DMS153 treated with DMSO at 0.1 percent for 48 hours (cell line): Measurements from ENCODE around the gene IFI27L2.
A peak's percentile ranks its signal among the peaks of the same experiment; 100 is the strongest.

Experiments
- DNase-seq: peaks from one replicate; lab custom pipeline; 2025; ENCODE audit not compliant: unreplicated experiment; lab: John Stamatoyannopoulos, UW

The IFI27L2 gene

DNA sequence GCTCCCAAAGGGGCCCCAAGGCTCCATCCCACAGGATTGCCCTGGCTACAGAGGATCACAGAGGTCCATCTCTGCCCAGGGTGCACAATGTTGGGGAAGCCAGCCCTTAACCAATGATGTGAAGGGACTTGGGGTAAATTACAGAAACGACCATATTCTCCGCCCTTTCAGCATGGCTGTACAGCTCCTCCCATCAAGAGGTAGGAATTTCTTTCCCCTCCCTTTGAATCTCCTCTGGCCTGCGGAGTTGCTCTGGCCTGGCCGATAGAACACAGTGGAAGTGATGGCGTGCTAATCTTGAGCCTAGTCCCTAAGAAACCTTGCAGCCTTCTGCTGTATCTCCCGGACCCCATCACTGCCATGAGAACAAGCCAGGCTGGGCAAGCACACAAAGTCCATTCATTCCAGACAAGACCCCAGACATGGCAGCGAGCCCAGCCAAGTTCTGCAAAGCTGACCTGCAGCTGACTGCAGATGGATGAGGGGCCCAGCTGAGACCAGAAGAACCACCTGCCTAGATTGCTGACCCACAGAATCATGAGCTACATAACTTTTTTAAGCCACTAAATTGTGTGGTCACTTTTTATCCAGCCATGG, 25.8 kb downstream of the IFI27L2 start:
- DNase-seq: no peak

DNA sequence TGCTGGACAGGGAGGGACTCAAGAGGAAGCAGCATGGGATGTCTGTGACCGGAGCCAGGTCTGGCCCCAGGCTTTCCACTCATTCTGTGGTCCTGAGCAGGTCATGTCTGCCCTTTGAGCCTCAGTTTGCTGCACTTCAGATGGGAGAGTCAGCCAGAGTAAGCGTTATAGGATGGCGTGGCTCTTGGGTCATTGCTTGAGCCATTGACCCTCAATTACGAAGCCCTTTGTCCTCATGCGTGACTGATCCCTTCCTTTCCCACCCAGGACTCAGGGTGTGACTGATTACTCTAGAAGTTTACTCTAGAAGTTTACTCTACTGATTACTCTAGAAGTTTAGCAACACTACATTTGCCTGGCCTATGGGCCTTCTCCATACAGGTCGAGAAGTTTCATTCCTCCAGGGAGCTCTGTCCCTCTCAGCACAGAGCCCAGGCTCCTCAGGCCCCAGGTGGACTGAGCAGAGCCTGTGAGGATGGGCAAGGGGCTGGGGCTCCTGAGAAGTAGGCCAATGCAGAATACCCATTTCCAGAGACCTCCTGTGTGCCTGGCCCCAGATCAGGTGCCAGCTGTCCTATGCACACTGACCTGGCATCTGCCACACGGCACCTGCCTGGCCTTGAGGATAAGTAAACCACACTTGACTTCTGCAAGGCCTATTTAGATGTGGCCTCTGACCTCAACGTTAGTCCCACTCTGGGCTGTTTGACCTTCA, 26.5 kb downstream of the IFI27L2 start:
- no peak for DNase-seq

DNA sequence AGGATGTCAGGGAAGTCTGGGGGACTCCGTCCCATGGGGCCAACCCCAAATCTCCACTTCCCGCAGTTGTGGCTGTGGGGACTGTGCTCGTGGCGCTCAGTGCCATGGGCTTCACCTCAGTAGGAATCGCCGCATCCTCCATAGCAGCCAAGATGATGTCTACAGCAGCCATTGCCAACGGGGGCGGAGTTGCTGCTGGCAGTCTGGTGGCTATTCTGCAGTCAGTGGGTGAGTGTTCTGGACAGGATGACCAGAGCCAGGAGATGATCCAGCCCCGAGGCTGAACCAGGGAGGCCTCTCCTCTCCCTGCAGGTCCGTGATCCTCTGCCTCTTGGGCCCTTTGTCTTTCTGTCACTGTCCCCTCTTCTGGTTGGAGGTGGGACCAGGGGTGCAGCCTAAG, 27.7 kb downstream of the IFI27L2 start:
- DNase-seq: no peak

DNA sequence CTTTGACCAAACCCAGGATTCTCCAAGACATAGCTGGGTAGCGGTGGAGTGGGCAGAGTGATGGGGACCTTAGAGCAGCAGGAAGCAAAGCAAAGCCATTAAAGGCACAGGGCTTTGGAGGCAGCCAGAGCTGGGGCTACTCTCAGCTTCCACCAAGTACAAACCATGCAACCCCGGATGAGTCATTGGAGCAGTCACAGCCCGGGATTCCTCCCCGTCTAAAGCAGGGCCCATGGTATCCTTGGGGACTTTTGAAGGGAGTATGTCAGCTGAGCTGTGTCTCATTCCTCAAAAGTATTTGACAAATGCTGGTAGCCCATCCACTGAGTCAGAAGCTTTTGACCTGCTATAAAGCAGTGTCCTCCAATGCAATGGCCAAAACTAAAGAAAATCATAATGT, 28.6 kb downstream of the IFI27L2 start:
- no peak for DNase-seq

DNA sequence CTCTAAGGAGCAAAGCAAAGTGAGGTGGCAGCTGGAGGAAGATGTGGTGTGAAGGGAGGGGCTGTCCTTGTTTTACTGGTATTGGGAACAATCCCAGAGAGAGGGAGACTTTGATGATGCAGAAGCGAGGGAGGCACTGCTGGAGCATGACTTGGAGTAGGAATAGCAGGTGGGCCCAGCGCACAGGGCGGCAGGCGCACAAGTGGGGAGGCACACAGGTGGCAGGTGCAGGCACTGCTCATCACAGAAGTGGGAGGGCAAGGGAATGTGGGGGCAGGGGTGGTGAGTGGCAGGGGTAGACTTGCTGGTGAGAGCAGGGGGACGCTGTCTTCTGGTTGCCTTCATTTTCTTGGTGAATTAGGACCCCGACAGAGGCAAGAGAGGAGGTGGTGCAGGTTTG, 30.4 kb downstream of the IFI27L2 start:
- DNase-seq: no peak

DNA sequence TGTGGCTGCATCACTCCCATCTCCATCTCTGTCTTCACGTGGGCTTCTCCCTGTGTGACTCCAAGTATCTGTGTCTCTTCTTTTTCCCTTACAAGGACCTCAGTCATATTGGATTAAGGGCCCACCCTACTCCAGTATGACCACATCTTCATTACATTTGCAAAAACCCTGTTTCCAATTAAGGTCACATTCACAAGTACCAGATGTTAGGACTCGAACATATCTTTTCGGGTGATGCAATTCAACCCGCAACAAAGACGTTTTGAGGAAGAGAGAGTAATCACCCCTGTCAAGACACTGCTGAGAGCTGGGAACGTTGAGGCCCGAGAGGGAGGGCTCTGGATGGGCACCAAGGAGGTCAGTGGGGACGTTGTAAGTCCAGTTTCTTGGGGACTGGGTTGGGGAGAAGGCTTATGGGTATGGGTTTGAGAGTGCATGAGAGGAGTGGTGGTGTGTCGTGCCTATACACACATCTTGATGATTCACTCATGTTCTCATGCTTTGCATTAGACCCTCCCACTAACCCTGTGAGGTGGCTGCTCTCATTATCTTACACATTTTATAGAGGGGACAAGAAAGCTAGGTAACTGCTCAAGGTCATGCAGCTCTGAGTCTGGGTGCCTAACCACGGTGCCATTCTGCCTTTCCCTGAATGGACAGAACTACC, 30.9 kb downstream of the IFI27L2 start:
- no peak for DNase-seq

DNA sequence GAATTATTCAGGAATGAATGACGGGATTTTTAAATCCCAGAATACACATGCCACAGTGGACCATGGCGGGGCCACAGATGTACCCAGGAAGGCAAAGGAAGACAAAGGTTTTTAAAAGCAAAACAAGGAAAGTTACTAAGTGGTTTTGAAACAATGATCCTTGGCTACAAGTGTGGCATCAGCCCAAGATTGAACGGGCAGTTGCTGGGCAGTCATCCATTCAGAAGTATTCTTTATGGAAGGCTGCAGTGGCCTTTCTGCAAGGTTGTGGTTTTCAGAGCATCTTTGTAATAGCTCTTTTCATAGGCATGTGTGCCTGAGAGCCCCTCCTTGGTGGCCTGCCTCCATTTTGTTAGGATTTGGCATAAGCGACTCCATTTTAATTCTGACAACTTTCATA, 32.3 kb downstream of the IFI27L2 start:
- no peak for DNase-seq

DNA sequence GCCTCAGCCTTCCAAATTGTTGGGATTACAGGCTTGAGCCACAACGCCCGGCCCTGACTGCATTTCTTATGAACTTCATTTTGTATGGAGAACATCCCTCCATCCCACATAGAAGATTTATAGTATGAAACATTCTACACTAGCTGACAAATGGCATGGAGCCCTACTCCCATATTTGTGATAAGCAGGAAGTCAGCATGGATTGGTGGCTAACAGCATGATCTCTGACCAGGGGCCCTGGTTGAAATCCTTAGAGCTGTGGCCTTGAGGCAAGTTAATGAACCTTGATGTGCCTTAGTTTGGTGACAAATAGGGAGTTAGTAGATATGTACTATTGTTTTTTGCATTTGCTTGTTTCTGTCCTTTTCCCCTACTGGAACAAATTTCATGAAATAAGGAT, 36.0 kb downstream of the IFI27L2 start:
- no peak for DNase-seq

DNA sequence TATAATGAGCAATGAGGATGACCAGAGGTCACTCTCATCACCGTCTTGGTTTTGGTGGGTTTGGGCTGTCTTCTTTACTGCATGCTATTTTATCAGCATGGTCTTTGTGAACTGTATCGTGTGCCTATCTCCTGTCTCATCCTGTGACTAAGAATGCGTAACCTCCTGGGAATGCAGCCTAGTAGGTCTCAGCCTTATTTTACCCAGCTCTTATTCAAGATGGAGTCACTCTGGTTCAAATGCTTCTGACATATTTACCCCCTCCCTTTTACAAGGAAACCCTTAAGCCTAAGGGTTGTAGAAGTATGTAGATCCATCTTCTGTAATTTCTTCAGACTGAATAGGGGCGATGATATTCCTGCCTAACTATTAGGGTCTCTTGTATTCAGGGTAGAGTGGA, 39.9 kb downstream of the IFI27L2 start:
- DNase-seq: no peak

DNA sequence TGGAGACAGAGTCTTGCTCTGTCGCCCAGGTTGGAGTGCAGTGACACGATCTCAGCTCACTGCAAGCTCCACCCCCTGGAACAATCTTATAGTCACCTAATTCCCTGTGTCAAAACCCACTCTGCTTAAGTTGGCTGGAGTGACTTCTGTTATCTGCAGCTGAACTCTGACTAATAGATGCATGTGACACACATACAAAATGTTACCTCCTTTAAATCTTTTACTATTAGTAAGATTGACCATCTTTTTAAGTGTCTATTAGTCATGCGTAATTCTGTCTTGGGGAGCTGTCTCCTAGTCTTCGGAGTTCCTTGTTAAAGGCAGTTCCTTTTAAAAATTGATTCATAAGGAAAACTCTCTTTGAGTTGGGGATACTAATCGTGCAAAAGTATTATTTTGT, 40.9 kb downstream of the IFI27L2 start:
- DNase-seq: no peak

DNA sequence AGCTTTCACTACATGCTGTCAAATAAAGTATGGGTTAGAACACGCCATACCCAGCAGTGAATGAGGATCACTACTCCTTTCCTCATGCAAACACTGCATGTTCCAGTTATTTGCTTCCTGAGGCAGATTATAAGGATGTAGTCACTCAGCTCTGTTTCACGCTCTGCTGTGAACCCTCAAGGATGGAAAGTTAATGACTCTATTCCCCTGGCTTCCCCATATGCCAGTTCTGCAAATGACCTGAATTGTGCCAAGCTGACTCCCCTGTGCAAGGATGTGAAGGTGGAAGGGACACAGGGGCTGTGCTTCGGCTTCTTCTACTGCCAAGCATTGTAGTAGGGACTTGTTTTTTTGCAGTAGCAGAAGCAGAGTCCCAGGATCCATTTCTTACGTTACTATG, 41.5 kb downstream of the IFI27L2 start:
- DNase-seq: no peak

DNA sequence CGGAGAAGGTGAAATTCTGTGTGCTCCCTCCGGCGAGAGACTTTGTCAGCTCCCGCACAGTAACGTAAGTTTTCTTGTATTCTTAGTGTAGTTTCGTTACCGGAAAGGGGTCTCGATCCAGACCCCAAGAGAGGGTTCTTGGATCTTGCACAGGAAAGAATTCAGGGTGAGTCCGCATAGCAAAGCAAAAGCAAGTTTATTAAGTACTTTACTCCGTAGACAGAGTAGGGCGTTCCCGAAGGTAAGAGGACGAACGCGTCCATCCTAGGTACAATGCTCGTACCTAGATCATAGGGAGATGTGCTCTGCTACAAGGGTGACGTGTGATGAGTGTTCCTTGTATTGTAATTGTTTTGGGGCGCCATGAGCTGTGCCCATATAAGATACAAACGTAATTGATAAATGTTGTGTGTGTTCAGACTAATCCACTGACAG, 48.0 kb downstream of the IFI27L2 start:
- no peak for DNase-seq

DNA sequence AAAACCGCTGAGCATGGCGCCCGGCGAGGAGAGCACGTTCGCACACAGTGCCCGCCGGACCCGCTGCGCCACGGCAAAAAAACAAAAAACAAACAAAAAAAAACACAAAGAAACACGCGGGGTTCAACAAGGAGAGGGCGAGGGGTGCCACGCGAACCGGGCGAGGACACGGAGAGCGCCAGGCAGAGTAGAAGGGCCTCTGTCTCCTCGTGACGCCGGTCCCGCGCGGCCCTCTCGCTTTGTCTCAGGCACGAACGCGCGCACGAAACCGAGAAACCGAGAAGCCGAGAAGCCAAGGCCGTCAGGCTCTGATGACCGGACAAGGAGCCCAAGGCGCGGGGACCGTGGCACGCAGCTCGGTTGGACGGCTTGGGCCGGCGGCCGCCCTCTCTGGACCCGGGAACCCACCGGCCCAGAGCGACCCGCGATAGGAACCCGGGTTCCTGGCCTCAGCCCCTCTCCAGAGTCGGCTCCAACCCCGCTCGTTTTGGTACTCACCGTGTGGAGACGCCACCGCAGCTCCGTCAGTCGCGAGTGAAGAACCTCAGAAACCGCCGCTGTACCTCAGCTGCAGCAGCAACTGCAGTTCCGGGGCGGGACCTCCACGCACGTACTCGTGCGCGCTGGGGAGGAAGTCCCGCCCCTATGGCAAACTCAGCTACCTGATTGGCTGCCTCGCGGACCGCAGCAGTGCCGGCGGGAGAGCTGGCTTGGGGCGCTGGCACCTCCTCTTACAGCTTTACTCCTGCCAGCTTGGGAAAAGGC, 48.6 kb downstream of the IFI27L2 start, which contains the start of the genes DDX24 and IFI27L1:
Gene DDX24, minus strand, starts transcription at position 582 of the 765 bp plus-strand sequence. CDS start 1,460 bp downstream, outside the sequence.
Gene IFI27L1, plus strand, starts transcription at position 690 of the 765 bp plus-strand sequence. CDS start 15,628 bp downstream, outside the sequence.
- DNase-seq: peak; percentile 93

DNA sequence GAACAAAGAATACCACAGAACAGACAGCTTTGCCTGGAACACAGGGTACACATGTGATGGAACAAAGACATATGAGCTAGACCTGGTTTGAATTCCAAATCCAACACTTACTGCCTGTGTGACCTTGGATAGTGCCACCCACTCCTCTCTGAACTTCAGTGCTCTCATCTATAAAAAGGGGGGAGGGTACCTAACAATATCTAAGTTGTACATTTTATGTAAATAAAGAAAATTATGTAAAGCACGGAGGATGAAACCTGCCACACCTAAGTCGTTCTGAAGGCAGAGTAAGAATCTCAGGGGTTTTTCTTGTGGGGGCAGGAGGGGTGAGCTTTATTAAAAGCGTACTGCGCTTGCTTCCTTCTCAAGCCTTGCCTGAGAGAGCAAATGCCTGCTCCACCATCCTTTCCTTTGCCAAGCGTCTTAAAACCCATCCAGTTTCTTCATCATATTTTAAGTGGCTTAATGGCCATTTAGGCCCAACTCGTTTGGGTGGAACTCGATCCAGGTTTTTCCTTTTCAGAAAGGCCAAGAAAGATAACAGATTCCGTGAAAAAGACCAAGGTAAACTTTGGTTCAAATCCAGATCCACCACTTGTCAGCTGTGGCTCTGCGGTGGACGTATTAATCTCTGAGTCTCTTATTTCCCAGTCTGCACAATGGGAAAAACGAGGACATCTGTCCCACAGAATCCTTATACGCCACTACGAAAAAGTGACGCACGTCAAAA, 49.3 kb downstream of the IFI27L2 start:
- DNase-seq: no peak

DNA sequence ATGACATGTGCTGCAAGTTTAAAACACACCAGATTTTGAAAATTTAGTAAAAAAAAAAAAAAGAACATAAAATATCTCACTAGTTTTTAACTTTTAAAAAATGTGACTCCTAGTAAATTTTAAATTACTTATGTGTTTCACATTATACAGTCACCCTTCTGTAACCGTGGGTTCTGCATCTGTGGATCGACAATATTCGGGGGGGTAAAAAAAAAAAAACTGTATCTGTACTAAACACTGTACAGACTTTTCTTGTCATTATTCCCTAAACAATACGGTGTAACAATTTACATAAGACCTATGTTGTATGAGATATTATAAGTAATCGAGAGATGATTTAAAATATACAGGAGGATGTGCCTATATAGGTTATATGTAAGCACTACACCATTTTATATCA, 51.6 kb downstream of the IFI27L2 start:
- DNase-seq: no peak
